Activated CD4-positive, alpha-beta T cell treated with anti-CD3 and anti-CD28 coated beads, Interleukin-2, Interleukin-4, amounts not matched to agents 100 ng/mL and 50 ng/mL, durations not matched to agents 16 hours and 8 hours (primary cell): ENCODE results near the gene ABL2.
"Not testable (repeated sequence)": the region's sequence is repeated elsewhere in the genome, so short reads cannot be mapped to it uniquely, and the experiment has no call there.

Source experiments
- DNase-seq: peaks from one replicate; pipeline ENCODE4 v3.0.0-alpha.2; 2020; ENCODE audit warnings: low spot score

ABL2 gene

GRCh38 chr1:179213317-179213716 lies 16.2 kb downstream of the ABL2 start:
- DNase-seq = not testable (repeated sequence)

GRCh38 chr1:179208681-179209477 lies 20.6 kb downstream of the ABL2 start:
- no peak for DNase-seq

- no peak for DNase-seq
Observed at GRCh38 chr1:179206812-179207211, 22.7 kb downstream of the ABL2 start.

GRCh38 chr1:179205284-179205683 lies 24.2 kb downstream of the ABL2 start:
- no peak for DNase-seq

- DNase-seq = no peak
Observed at GRCh38 chr1:179202161-179202560, 27.3 kb downstream of the ABL2 start.

GRCh38 chr1:179200586-179200985 lies 28.9 kb downstream of the ABL2 start:
- DNase-seq = no peak

- DNase-seq = no peak
Observed at GRCh38 chr1:179197690-179198297, 31.7 kb downstream of the ABL2 start.

GRCh38 chr1:179195857-179196256 lies 33.6 kb downstream of the ABL2 start:
- DNase-seq = not testable (repeated sequence)

GRCh38 chr1:179195376-179195775 lies 34.1 kb downstream of the ABL2 start:
- DNase-seq = no peak

GRCh38 chr1:179194068-179194537 lies 35.4 kb downstream of the ABL2 start:
- no peak for DNase-seq

GRCh38 chr1:179190861-179191260 lies 38.6 kb downstream of the ABL2 start:
- DNase-seq = no peak

- no peak for DNase-seq
Observed at GRCh38 chr1:179187735-179188471, 41.6 kb downstream of the ABL2 start.

GRCh38 chr1:179187043-179187442 lies 42.4 kb downstream of the ABL2 start:
- DNase-seq = no peak

GRCh38 chr1:179184403-179184802 lies 45.1 kb downstream of the ABL2 start:
- no peak for DNase-seq

- DNase-seq = no peak
Observed at GRCh38 chr1:179183857-179184256, 45.6 kb downstream of the ABL2 start.

- no peak for DNase-seq
Observed at GRCh38 chr1:179178950-179179349, 50.5 kb downstream of the ABL2 start.

GRCh38 chr1:179178183-179178582 lies 51.3 kb downstream of the ABL2 start:
- no peak for DNase-seq

GRCh38 chr1:179177615-179178014 lies 51.9 kb downstream of the ABL2 start:
- DNase-seq = no peak

- DNase-seq = no peak
Observed at GRCh38 chr1:179177182-179177581, 52.3 kb downstream of the ABL2 start.

- DNase-seq = no peak
Observed at GRCh38 chr1:179175011-179175841, 54.3 kb downstream of the ABL2 start.

- DNase-seq = not testable (repeated sequence)
Observed at GRCh38 chr1:179170468-179170770, 59.1 kb downstream of the ABL2 start.
